Measurements from ENCODE around the gene AMOT.

The AMOT gene

GRCh38 chrX:112738347-112739033, 102.1 kb downstream of the AMOT start:
- DNase-seq (ENCODE audit: low read depth): no peak

- DNase-seq (ENCODE audit: low read depth): no peak
Measured at GRCh38 chrX:112736310-112736709, 104.3 kb downstream of the AMOT start.

DNA sequence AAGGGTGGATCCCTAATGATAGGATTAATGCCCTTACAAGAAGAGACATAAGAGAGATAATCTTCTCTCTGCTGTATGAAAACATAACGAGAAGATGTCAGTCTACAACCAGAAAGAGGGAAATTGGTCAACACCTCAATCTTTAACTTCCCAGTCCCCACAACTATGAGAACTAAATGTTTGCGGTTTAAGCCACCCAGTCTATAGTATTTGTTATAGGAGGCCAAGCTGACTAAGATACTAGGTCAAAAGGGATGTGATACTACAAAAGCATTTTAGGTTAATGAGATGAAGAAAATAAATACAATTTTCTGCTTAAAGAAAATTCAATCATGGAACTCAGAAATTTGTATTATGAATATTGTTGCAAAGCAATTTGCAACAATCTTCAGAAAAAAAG, 105.5 kb downstream of the AMOT start:
- no peak for DNase-seq (ENCODE audit: low read depth)

DNA sequence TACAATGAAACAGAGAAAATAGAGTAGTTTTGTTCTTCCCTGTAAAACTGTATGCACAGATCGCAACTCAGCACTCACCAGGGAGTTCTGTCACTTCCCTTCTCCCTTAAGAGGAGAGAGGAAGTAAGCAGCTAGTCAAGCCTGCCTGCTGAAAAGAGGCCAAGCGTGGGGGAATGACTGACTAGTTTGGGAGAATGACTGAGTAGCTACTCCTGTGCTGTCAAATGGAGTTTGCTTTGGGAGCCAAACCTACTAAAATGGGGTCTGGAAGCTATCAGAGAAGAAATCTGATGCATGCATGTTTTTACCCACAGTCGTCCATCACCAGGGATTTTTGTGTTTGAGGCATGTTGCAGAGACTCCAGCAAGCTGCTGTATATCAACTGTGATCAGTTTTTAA, 106.3 kb downstream of the AMOT start:
- no peak for DNase-seq (ENCODE audit: low read depth)

DNA sequence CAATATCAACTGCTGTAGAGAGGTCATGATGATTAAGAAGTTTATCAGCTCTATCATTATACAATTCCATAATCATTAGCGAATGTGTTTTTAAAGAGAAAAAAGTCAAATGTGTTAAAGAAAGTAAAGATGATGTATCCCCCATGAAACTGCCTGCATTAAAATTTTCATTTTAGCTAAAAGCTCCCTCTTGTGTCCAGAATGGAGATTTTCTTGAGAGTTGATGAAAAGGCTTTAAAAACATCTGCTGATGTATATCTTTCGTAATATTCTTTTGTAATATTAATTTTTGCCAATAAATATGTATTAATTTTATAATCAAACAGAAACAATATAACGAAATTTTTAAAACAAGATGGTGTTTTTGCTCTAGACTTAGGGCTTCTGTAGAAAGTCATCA, 108.8 kb downstream of the AMOT start:
- no peak for DNase-seq (ENCODE audit: low read depth)

Data from EH (cell line).